Astrocyte (in vitro differentiated cells and primary cell): ENCODE measurements around the gene JPH4.

Source experiments
- EZH2 ChIP-seq: IDR thresholded peaks from 2 replicates; pipeline ENCODE4 v1.6.1; 2012; ENCODE audit warnings: mild to moderate bottlenecking, low read length, inconsistent platforms; ENCODE audit not compliant: insufficient read depth
- TF ChIP-seq, protein P1 (sequence below): IDR thresholded peaks from 2 replicates; pipeline ENCODE4 v1.5.1; 2011; ENCODE audit warnings: low read depth, mild to moderate bottlenecking, inconsistent platforms, low read length, moderate library complexity; ENCODE audit not compliant: insufficient read depth

DNA sequence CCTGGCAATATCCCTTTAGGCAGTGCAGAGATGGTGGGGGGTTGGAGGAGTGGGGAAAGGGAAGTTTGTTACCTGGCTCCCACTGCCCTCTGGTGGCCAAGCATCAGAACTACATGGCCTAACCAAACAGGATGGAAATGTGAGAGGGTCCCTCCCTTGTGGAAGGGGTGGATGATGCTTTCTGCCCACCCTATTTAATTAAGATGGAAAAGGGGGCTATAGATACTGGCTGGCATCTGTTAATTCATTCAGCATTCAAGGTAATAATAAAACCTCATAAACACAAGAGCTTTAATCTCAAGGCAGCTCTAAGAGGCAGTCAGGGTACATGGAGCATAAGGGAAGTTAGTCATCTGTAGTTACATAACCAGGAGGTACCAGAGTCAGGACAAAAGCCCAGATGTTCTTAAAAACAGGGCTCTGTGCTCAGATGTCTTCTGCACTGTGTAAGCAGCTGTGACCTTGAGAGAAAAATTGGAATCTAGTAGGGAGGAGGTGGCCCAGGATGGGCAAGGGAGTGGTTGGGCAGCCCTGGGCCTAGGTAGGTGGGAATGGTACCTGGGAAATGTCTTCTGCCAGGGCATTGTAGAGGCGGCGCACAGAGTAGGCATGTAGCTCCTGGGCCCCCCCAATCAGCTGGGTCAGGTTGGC is 15.6 kb downstream of the JPH4 start:
- TF ChIP-seq EZH2: no peak
- TF ChIP-seq, protein P1, sequence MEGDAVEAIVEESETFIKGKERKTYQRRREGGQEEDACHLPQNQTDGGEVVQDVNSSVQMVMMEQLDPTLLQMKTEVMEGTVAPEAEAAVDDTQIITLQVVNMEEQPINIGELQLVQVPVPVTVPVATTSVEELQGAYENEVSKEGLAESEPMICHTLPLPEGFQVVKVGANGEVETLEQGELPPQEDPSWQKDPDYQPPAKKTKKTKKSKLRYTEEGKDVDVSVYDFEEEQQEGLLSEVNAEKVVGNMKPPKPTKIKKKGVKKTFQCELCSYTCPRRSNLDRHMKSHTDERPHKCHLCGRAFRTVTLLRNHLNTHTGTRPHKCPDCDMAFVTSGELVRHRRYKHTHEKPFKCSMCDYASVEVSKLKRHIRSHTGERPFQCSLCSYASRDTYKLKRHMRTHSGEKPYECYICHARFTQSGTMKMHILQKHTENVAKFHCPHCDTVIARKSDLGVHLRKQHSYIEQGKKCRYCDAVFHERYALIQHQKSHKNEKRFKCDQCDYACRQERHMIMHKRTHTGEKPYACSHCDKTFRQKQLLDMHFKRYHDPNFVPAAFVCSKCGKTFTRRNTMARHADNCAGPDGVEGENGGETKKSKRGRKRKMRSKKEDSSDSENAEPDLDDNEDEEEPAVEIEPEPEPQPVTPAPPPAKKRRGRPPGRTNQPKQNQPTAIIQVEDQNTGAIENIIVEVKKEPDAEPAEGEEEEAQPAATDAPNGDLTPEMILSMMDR: peak; percentile 91
